Stomach (tissue), 4 donors: ENCODE measurements around the gene MMP19.

Experiments
- CTCF ChIP-seq, 7 experiments: fragments of 450-650 bp in 4 of 7; fragments of 200-600 bp in 3 of 7; sonication (generic) in 3 of 7; IDR thresholded peaks; one replicate each; pipeline ENCODE4 v1.5.1; 2016 to 2019; ENCODE audit warnings: antibody characterized with exemption in 7 of 7, control low read depth in 2 of 7, mild to moderate bottlenecking in 1 of 7
- POLR2A ChIP-seq, 4 donors: fragments of 450-650 bp; IDR thresholded peaks; one replicate each; pipeline ENCODE4 v1.6.1; 2016; ENCODE audit warnings: antibody characterized with exemption in 4 of 4, control low read depth in 2 of 4, mild to moderate bottlenecking in 1 of 4, moderate library complexity in 1 of 4

GRCh38 chr12:55838361-55838760 lies 4.4 kb downstream of the MMP19 start:
- TF ChIP-seq CTCF (IDR thresholded peaks at IDR 0.05) (no peak), POLR2A (IDR thresholded peaks at IDR 0.05) (no peak)
